NCI-H2029 (cell line): Measurements from ENCODE around the gene KIAA0825.

Source experiments
- DNase-seq: peaks from one replicate; lab custom pipeline; 2025; lab: John Stamatoyannopoulos, UW

KIAA0825 gene

DNA sequence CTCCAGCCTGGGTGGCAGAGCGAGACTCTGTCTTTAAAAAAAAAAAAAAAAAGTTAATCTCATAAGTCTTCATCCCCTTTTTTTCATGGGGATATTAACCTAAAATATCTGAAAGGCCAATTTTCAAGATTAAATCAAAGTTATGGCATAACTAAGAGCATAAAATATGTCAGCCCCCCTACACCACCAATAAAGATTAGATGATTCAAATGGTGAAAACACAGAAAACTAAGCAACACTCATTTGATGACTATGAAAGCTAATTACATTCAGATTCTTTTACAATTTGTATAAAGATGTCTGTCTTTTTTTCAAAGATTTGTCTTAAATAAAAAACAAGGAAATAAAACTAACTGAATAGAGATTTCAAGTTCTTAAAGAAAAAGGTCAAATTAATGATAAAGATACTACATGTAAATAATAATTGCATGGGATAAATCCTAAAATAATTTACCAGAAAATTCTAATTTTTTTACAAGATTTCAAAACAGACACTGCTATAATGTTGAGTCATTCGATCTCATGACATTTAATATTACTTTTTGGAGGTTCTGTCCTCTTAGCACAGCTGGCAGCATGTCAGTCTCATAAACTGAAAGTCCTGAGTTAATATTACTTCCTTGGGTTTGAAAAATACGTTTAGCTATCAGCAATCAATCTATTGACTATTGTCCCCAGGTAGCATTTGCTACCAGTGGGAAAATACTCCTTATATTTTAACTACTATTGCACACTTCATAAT is 112.9 kb downstream of the KIAA0825 start:
- no peak for DNase-seq

DNA sequence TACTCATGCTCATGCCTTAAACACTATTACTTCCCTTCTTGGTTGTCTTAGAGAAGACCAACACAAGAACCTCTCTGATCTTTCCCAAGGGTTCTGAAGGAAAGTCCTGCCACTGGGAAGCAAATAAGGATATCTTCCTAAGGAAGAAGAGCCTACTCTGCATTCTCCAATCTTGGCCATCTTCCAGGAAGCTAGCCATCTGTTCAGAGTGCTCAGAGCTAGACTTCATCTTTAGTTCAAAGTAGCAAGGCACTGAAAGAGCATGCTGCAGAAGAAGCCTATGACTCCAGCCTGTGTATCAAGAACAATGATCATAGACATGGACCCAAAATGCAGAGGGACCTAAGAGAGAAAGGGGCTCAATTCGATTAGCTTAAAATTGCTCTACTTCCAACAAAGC is 114.7 kb downstream of the KIAA0825 start:
- no peak for DNase-seq

DNA sequence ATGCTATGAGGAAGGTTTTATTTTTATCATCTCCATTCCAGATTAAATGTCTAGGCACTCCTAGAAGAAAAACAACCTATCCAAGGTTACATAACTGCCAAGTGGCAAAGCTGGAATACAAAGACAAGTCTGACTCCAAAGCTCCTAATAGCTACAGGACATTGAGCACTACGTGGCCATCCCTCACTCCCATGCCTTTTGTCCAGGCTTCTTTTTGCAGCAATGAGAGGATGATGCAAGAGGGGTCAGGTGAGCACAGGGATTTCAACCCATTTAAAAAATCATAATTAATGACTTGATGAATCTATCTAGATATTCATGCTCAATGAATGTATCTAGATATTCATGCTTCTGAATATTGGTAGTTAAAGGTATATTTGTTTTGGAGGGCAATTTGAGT is 117.0 kb downstream of the KIAA0825 start:
- no peak for DNase-seq

DNA sequence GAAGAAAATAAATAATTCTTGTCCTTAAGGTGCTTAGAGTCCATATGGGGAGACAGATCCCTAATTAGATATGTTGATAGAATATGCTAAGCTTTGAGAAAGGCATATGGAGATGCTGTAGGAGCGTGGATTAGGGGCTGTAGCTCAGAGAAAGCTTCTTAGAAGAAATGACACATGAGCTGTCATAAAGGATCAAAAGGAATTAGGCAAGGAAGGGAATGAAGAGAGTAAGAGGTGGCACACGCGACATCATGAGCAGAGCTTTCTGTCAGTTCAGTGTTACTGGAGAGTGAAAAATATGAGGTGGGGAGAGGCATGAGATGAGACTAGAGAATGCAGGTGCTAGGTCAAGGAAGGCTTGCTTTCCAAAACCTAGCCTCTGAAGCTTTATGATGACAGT is 118.6 kb downstream of the KIAA0825 start:
- DNase-seq = no peak

DNA sequence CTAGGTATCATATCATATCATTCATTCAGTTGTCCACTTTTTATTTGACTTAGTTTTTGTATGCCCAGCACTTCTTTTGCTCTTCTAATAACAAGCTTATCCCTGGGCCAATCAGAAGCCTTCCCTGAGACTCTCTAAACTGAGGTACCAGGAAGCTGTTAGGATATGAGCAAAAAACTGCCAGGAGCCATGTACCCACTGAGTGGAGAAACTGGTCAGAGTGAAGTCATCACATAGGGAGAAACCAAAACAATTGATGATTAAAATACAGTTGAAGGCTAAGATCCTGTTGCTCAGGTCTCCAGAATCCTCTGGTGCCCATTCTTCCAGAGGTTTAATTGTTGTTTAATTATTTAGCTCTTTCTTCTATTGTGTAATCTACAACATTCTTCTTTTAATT is 120.2 kb downstream of the KIAA0825 start:
- DNase-seq = no peak

DNA sequence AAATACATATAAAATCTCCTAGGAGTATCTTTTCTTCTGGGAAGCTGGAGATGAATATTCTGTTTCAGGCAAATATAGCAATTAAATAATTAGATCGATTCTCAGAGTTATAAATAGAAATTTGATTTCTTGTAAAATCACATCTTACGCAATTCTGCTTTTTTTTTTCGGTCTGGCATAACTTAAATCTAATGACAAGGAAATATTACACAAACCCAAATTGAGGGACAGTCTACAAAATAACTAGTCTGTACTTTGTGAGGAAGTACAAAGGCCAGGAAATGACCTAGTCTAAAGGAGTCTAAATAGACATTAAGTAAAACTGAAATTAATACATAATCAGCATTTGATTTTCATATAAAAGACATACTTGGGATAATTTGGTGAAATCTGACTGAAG is 133.3 kb downstream of the KIAA0825 start:
- DNase-seq = no peak

DNA sequence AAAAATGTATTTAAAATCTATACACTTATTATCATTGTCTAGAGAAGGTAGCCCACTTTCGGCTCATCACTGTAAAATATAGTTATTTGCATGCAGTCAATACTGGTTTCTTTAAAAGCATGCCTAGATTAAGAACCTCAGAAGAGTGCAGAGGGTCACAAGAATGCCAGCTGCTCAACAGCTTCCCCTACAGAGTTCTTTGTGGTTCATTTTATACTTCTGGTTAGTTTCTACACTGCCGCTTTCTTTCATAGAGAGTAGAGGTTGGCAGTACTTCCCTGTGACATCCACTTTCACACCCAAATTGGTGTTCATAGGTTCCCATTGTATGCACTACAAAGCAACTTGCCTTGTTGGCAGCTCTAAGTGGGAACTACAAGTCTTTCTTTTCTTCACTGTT is 137.3 kb downstream of the KIAA0825 start:
- no peak for DNase-seq

DNA sequence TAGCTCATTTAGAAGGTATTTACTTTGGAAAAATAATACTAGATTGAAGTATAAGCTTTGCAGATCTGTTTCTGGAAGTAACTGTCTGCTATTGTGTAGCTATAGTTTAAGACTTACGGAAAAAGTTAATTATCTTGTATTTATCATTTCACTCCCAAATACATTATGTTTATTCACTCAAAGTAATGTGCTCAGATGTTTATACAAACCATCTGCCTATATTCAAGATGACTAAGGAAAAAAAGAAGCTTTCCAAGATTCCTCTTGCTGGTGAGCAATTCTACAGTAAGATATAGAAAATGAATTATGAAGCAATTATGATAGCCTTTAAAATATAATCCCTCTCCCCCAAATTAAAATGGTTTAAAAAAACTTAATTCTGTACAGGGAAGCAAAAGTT is 137.9 kb downstream of the KIAA0825 start:
- no peak for DNase-seq

DNA sequence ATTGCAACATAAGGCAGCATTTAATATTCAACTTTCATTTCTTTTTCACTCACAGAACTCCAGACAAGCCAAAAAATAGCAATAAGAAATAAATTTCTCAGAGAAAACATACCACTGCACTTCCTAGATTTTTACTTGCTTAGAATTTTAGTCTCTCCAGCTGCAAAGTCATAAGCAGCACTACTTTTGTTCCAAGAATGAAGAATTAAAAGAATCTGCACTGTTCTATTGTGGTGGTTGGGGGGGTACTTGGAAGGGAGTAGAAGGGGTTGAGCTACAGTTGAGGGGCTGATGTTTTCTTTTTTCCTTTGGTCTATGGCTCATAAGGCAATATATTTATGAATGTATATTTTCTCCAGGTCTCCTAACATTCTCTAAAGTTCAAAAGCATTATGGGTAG is 144.5 kb downstream of the KIAA0825 start:
- DNase-seq = no peak

DNA sequence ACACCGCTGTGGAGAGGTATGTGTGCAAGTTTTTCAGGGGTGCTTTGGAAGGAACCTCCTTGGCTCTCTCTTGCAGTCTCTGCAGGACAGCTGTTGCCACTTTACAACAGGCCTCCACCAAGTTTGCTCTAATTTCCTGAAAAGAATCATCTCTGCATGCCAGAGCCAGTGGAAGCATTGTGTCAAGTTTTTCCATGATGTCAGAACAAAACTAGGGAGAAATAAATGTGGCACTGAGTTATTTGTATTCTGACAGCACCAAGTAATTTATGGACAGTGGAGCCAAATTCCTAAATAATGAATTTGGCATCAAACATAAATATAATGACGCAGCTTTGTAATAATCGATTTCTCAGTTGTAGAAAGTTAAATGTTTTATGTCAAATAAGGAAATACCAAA is 146.9 kb downstream of the KIAA0825 start:
- DNase-seq = no peak

DNA sequence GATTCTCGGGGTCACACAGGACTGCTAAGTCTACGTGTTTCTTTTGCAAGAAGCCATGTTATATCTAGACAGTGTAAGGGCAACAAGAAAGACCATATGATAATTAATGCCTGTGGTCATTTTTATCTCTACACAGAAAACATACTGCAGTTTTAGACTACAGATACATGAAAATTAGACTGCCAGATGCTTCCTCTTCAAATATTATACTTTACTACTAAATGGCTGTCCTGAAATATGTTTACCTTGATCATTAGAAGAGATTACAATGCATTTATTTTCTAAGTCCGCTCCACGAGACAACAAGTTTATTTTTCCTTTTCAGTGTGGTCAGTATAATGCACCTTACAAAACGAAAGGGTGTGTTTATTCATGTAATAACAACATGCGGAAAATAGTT is 147.6 kb downstream of the KIAA0825 start:
- DNase-seq = no peak

DNA sequence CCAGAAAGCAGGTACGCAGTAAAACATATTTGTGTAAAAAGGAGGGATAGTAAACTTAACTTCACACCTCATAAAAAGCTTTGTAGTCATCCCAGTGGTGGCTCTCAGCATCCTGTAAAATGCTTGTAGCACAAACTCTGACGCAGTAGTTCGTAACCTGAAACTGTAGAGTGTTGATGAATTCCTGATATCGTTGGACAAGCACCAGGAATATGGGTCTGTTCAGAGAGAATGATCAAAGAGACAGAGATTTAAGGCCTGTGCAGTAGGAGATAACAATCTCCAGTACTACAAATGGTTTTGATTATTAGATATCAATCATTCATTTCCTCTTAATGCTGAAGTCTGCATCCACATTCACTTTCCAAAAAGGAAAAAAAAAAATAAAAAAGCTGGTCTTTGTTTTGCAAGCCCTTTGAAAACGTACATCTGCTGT is 148.5 kb downstream of the KIAA0825 start:
- peak; percentile 68 for DNase-seq

DNA sequence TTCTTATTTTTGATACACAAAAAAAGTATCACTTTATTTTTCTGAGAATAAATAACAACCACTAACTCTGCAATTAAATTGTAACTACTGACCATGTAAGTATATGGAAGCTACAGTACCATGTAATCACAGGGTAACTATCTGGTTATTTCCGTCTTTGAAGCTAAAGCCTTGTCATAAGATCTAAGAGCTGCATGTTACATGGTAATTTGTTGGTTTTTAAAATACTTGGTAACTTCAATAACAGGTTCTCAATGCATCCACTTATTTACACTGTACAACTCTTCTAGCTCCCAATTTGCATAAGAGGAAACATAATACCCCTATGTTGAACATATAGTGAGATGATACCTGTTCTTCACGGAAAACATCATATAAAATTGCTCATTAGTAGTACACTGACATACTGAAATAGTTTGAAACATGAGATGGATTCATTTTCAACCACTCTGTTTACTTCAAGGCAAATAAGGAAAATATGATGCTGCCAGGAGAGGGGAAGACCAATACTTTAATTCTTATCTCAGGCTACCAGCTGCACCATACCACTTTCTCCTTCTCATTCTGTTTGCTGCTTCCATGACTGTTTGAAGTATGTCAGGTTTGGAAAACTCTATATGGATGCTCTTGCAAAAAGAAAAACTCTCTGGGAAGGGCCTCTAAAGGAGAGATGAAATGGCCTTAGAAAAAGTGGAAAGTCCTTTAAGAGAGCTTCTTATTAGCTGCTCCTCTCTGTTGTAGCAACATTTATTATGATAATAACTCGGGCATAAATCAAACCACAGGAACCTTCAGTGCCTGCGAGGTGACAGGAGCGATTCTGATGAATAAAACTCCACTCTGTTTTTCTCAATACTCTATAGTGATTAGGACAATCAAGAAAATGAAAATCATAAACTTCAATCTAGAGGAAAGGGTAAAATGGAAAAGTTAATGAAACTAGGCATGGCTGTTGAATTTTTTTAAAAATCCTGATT is 150.2 kb downstream of the KIAA0825 start:
- DNase-seq = peak; percentile 70

DNA sequence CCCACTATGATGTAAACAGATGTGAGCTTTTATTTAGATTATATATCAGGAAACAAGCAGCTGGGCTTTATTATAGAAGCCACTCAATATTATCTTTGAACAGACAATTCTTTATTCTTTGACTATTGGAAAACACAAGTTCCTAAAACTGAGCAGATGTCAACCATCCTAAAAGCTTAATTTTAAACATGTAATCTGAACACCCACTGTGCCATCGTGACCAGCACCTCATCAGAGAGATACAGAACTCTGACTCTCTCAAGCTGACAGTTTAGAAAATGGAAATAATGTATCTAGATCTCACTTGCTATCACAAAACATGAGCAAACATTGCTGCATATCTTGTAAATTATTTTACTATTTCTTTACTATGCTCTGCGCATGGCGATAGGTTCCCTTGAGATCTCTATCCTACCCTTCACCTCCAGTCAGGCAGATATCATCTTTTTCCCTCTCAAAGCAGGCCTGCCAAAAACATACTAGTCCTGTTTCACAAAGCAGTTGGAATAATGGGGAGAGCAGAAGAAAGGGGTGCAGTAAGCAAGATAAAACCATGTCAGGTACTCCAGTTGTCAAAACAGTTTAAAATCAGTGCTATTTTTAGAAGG is 151.0 kb downstream of the KIAA0825 start:
- DNase-seq = no peak

DNA sequence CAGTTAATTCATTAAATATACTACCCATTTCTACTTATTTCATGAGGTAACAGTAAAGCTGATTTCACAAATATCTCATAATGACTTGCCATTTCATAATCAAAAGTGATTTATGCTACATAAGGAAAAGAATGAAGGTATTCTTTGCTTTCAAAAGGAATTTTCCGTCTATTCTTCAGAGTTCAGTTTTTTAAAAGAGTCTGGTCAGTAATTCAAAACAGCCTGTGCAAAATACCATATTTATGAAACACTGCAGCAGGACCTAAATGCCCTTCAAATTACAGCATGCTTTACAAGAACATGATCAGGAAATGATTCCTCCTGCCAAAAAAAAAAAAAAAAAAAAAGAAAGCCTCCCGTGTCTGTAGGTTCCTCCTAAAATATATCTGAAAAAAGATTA is 154.7 kb downstream of the KIAA0825 start:
- DNase-seq = no peak

DNA sequence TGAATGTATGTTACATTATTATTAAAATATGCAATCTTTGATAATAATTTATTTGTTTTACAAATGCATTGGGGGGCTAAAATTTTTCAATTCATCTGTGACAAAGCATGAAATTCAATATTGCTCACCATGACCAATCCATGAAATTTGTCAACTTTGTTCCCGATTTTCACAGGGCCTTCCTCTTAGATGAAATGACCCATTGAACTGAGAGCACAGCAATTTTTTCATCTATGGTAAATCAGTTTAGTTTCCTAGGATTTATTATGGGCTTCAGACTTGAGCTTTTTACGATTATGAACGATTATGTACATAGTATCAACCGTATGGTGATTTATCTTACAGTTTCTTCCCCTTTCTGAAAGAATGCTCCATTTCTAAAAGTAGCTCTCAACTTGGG is 157.3 kb downstream of the KIAA0825 start:
- DNase-seq = no peak

DNA sequence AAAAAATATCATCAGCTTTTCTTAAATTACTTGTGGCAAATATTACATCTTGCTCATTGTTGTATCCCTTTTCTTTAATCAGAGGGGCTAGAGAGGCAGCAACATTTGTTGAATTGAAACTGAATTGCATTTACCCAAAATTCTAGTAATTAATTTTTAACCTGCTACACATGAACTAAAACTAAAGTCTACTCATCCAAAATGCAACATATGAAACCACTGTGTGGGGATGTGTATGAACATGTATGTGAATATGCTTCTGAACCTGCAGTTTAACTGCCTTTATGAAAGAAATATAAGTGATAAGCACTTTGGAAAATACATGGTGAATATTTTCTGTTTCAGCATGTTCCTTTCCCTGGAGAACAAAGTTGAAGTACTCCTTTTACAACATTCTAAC is 158.5 kb downstream of the KIAA0825 start:
- DNase-seq = no peak

DNA sequence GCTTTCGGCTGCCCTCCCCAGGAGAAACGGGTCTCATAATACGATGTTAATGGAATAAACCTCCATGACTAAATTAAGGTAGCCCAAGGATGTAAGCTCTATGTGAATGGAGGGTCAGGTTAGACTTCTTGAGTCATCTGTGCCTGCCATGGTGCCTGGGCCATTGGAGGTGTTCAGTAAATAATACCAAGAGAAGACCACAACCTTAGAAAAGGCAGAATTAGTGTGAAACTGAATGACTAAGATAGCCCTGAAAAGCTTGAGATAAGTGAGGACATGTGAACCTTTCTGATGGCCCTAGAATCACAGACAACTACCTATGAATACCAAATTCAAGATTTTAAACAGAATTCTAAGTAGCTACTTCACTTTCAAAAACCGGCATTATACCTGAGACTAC is 160.6 kb downstream of the KIAA0825 start:
- DNase-seq = no peak

DNA sequence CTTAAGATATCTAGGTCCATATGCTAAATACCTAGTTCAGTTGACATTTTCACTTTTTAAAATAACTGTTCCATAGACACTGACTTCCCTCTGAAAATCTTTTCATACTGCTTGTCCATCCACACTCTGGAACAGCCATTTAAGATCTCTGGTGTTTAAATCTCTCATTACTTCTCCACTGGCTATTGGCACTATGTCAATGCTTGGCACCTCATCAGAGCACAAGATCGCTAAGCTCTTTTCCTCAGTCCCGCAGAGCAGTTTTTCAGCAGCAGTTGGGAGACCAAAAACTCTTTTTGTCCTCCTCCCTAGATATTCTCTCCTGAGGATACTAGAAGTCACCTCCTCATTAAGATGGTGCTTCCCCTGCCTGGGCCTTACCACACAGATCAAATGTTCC is 172.7 kb downstream of the KIAA0825 start:
- no peak for DNase-seq

DNA sequence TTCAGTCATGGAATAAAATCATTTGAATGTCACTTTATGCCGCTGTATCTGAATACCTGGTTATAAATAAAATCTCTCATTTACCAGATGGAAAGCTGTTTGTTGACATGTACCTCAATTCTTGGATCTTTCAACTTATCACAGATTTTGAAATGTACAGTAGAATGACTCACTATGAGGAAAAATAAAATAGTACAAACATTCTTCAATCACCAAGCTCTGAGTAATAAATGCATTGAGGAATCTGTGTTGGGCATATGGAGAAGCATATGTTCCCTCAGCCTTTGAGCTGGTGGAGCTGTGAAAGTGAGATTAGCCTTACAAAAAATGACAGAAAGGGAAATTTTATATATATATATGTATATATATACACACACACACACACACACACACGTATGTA is 175.4 kb downstream of the KIAA0825 start:
- no peak for DNase-seq

DNA sequence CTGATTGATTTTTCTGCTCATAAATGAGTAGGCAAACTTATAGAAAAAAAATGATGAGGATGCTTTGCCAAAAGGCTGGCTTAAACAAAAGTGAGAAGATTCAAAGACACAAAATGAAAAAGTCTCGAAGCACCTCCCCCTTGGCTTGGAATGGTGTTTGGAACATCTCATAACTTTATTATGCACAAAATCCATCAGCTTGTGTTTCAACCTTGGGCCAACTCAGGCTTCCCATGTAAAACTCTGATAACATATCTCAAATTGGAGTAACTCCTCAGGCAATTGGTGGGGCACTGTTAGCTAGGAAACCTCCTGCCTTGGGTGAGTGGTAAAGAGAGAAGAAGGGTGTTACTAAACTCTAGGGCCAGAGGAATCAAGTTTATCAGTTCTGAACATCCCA is 176.3 kb downstream of the KIAA0825 start:
- DNase-seq = no peak

DNA sequence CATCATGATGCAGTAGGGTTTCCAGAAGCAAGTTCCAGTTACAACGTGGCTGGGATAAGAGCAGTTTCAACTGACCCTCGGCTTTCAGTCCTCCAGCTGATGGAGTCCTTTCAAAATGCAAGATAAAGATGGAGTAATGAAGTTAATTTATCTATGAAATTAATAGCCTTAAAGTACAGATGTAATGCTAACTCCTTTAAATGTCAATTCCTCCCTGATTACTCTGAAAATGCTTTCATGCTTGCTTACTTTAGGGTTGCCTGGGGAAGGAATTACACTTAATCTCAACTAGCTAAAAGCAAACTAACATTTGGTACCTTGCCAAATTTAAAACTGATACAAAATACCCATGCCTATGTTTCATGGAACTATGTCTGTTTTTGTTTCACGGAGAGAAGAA is 178.4 kb downstream of the KIAA0825 start:
- DNase-seq = no peak
